Neural cell (in vitro differentiated cells): ENCODE data around the gene IQSEC2. TPM values are rescaled to one million over a fixed set of nuclear protein-coding genes. Genes with fewer than 3 reads are reported as not detected.

ENCODE experiments used
- H2AFZ ChIP-seq: fragments of 200-600, 300-800 bp; sonication (generic), shearing (Covaris generic); 2 replicates; pipeline ENCODE4 v1.6.0; 2014; ENCODE audit warnings: low read depth, mild to moderate bottlenecking, antibody characterized with exemption, low read length, moderate library complexity
- H3F3A ChIP-seq: fragments of 200-600 bp; shearing (Covaris generic); 2 replicates; pipeline ENCODE4 v1.6.1; 2016; ENCODE audit warnings: mild to moderate bottlenecking, moderate library complexity, mixed read lengths, antibody characterized with exemption, low read length; ENCODE audit not compliant: insufficient read depth, poor library complexity, severe bottlenecking
- H3K27ac ChIP-seq: fragments of 200-600, 300-800 bp; sonication (generic), shearing (Covaris generic); 2 replicates; pipeline ENCODE4 v1.5.1; 2014; ENCODE audit warnings: mild to moderate bottlenecking, low read length, moderate library complexity
- H3K27me3 ChIP-seq: fragments of 300-800, 200-600 bp; sonication (generic), shearing (Covaris generic); 2 replicates; pipeline ENCODE4 v1.6.0; 2014; ENCODE audit warnings: mild to moderate bottlenecking, low read depth, low read length, moderate library complexity; ENCODE audit not compliant: insufficient read depth
- H3K36me3 ChIP-seq: fragments of 300-800, 200-600 bp; sonication (generic), shearing (Covaris generic); 2 replicates; pipeline ENCODE4 v1.5.1; 2014; ENCODE audit warnings: mild to moderate bottlenecking, antibody characterized with exemption, low read length, moderate library complexity; ENCODE audit not compliant: insufficient read depth
- H3K4me2 ChIP-seq: fragments of 300-800, 200-600 bp; sonication (generic), shearing (Covaris generic); 2 replicates; pipeline ENCODE4 v1.6.0; 2014; ENCODE audit warnings: mild to moderate bottlenecking, low read length
- H3K4me3 ChIP-seq: fragments of 300-800, 200-600 bp; sonication (generic), shearing (Covaris generic); 2 replicates; pipeline ENCODE4 v1.5.1; 2014; ENCODE audit warnings: mild to moderate bottlenecking, low read length, moderate library complexity
- H3K79me2 ChIP-seq: fragments of 200-600 bp; shearing (Covaris generic); replicated peaks from 2 replicates; pipeline ENCODE4 v1.6.0; 2014; ENCODE audit warnings: mild to moderate bottlenecking, low read length, moderate library complexity; ENCODE audit not compliant: insufficient read depth
- H3K9ac ChIP-seq: fragments of 300-800, 200-600 bp; sonication (generic), shearing (Covaris generic); 2 replicates; pipeline ENCODE4 v1.6.1; 2016; ENCODE audit warnings: mild to moderate bottlenecking, low read length, mixed read lengths
- H3K9me2 ChIP-seq: fragments of 200-600 bp; shearing (Covaris generic); 2 replicates; pipeline ENCODE4 v1.6.1; 2016; ENCODE audit warnings: mild to moderate bottlenecking, low read length, mixed read lengths; ENCODE audit not compliant: insufficient read depth
- H3K9me3 ChIP-seq: fragments of 200-600, 300-800 bp; sonication (generic), shearing (Covaris generic); 2 replicates; pipeline ENCODE4 v1.6.1; 2016; ENCODE audit warnings: mild to moderate bottlenecking, mixed run types, low read length, moderate library complexity, mixed read lengths
- H4K20me1 ChIP-seq: fragments of 200-600 bp; shearing (Covaris generic); 2 replicates; pipeline ENCODE4 v1.6.1; 2016; ENCODE audit warnings: mild to moderate bottlenecking, mixed run types; ENCODE audit not compliant: insufficient read depth
- EP300 ChIP-seq: fragments of 450-650 bp; conservative IDR thresholded peaks from 2 replicates; pipeline ENCODE4 v1.6.1; 2014; ENCODE audit warnings: antibody characterized with exemption, mild to moderate bottlenecking, moderate library complexity; ENCODE audit not compliant: poor library complexity, severe bottlenecking
- EZH2 ChIP-seq: fragments of 200-600, 300-800 bp; shearing (Covaris generic), sonication (generic); IDR thresholded peaks from 2 replicates; pipeline ENCODE4 v1.6.1; 2014; ENCODE audit warnings: antibody characterized with exemption, low read length, borderline replicate concordance, mild to moderate bottlenecking; ENCODE audit not compliant: insufficient read depth, poor library complexity, severe bottlenecking
- MXI1 ChIP-seq: fragments of 450-650 bp; conservative IDR thresholded peaks from 2 replicates; pipeline ENCODE4 v1.6.1; 2014; ENCODE audit warnings: antibody characterized with exemption, mild to moderate bottlenecking; ENCODE audit not compliant: poor library complexity, severe bottlenecking
- POLR2AphosphoS5 ChIP-seq: IDR thresholded peaks from 2 replicates; pipeline ENCODE4 v1.6.1; 2012
- RAD21 ChIP-seq: fragments of 450-650 bp; conservative IDR thresholded peaks from 2 replicates; pipeline ENCODE4 v1.6.1; 2014; ENCODE audit warnings: antibody characterized with exemption, mild to moderate bottlenecking, moderate library complexity
- SMC3 ChIP-seq: fragments of 450-650 bp; conservative IDR thresholded peaks from 2 replicates; pipeline ENCODE4 v1.6.1; 2014; ENCODE audit warnings: antibody characterized with exemption, mild to moderate bottlenecking, moderate library complexity; ENCODE audit not compliant: poor library complexity
- TAF1 ChIP-seq: IDR thresholded peaks from 2 replicates; pipeline ENCODE4 v1.6.1; 2012; ENCODE audit warnings: low read depth
- polyA minus RNA-seq: library from RNA; depleted of rRNA, polyadenylated mRNA; stranded (reverse); fragments of >200 nt; gene quantifications from 2 replicates; pipeline ENCODE4 v1.2.3, GENCODE V29; 2014
- polyA plus RNA-seq: library from polyadenylated mRNA; depleted of rRNA; stranded (reverse); fragments of >200 nt; gene quantifications from 2 replicates; pipeline ENCODE4 v1.2.3, GENCODE V29; 2014
- TF ChIP-seq, protein P1 (sequence below): IDR thresholded peaks from 2 replicates; pipeline ENCODE4 v1.6.1; 2012; ENCODE audit warnings: borderline replicate concordance
- TF ChIP-seq, protein P2 (sequence below): fragments of 450-650 bp; IDR thresholded peaks from 2 replicates; pipeline ENCODE4 v1.5.1; 2014; ENCODE audit warnings: antibody characterized with exemption, mild to moderate bottlenecking, moderate library complexity; ENCODE audit not compliant: poor library complexity, severe bottlenecking

IQSEC2 gene
- polyA plus RNA-seq = 2.4 and 3.6 TPM in 2 replicates
- 4.4 and 7.1 TPM in 2 replicates for polyA minus RNA-seq

GRCh38 chrX:53281321-53281822 is at the start of gene IQSEC2:
TSS of gene IQSEC2 (minus strand) at chrX:53281584.
- no peaks in the 10 kb centered on the region for H3K9me2 ChIP-seq
- H3K9ac ChIP-seq = no peak within 1 kb of the TSS
- H3K4me3 ChIP-seq = no peak within 1 kb of the TSS
- no peak within 1 kb of the TSS for H3K27ac ChIP-seq
- no peak within 1 kb of the TSS for H2AFZ ChIP-seq
- no peaks in the 10 kb centered on the region for H4K20me1 ChIP-seq
- no peaks in the 10 kb centered on the region for H3K27me3 ChIP-seq
- no peaks in the 10 kb centered on the region for H3K9me3 ChIP-seq
- no peak within 1 kb of the TSS for H3K4me2 ChIP-seq
- no peaks in the 10 kb centered on the region for H3F3A ChIP-seq
- H3K79me2 ChIP-seq = no peaks in the 10 kb centered on the region
- TF ChIP-seq SMC3 (no peak), TAF1 (no peak), MXI1 (no peak), EP300 (no peak), POLR2AphosphoS5 (no peak), RAD21 (no peak), EZH2 (no peak)
- TF ChIP-seq, protein P1, sequence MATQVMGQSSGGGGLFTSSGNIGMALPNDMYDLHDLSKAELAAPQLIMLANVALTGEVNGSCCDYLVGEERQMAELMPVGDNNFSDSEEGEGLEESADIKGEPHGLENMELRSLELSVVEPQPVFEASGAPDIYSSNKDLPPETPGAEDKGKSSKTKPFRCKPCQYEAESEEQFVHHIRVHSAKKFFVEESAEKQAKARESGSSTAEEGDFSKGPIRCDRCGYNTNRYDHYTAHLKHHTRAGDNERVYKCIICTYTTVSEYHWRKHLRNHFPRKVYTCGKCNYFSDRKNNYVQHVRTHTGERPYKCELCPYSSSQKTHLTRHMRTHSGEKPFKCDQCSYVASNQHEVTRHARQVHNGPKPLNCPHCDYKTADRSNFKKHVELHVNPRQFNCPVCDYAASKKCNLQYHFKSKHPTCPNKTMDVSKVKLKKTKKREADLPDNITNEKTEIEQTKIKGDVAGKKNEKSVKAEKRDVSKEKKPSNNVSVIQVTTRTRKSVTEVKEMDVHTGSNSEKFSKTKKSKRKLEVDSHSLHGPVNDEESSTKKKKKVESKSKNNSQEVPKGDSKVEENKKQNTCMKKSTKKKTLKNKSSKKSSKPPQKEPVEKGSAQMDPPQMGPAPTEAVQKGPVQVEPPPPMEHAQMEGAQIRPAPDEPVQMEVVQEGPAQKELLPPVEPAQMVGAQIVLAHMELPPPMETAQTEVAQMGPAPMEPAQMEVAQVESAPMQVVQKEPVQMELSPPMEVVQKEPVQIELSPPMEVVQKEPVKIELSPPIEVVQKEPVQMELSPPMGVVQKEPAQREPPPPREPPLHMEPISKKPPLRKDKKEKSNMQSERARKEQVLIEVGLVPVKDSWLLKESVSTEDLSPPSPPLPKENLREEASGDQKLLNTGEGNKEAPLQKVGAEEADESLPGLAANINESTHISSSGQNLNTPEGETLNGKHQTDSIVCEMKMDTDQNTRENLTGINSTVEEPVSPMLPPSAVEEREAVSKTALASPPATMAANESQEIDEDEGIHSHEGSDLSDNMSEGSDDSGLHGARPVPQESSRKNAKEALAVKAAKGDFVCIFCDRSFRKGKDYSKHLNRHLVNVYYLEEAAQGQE = no peak
- TF ChIP-seq, protein P2, sequence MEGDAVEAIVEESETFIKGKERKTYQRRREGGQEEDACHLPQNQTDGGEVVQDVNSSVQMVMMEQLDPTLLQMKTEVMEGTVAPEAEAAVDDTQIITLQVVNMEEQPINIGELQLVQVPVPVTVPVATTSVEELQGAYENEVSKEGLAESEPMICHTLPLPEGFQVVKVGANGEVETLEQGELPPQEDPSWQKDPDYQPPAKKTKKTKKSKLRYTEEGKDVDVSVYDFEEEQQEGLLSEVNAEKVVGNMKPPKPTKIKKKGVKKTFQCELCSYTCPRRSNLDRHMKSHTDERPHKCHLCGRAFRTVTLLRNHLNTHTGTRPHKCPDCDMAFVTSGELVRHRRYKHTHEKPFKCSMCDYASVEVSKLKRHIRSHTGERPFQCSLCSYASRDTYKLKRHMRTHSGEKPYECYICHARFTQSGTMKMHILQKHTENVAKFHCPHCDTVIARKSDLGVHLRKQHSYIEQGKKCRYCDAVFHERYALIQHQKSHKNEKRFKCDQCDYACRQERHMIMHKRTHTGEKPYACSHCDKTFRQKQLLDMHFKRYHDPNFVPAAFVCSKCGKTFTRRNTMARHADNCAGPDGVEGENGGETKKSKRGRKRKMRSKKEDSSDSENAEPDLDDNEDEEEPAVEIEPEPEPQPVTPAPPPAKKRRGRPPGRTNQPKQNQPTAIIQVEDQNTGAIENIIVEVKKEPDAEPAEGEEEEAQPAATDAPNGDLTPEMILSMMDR = no peak
- H3K36me3 ChIP-seq = no peaks in the 10 kb centered on the region

DNA sequence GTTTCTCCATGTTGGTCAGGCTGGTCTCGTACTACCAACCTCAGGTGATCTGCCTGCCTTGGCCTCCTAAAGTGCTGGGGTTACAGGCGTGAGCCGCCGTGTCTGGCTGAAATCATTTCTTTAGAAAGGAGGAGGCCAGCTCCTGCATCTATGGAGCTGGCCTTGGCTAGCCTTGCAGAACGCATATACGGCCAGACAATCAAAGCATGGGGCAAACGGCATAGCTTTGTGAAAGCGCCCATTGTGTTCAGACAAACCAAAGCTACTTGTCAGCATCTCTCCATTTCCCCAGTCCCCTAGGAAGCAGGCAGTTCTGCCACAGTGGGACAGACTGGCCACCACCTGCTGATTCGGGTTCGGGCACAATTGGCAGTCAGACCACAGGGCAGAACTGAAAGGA is 48.9 kb upstream of the IQSEC2 start:
- no peak for TF ChIP-seq TAF1
- no peak for TF ChIP-seq MXI1
- TF ChIP-seq, protein P2 = no peak
- no peak for TF ChIP-seq POLR2AphosphoS5
- no peak for TF ChIP-seq EP300
- no peak for TF ChIP-seq EZH2
- TF ChIP-seq SMC3 = no peak
- no peak for TF ChIP-seq RAD21
- TF ChIP-seq, protein P1 = no peak
- no peak overlapping the region for H3K4me3 ChIP-seq

More for the DNA sequence above, 48.9 kb upstream of the IQSEC2 start:
- no peak overlapping the region for H3K27ac ChIP-seq
- no peaks in the 10 kb centered on the region for H3K36me3 ChIP-seq
- no peak overlapping the region for H2AFZ ChIP-seq
- no peak overlapping the region for H3K4me2 ChIP-seq
- no peaks in the 10 kb centered on the region for H3K79me2 ChIP-seq
- no peaks in the 10 kb centered on the region for H3K9me2 ChIP-seq
- H3K27me3 ChIP-seq = no peaks in the 10 kb centered on the region
- no peaks in the 10 kb centered on the region for H3F3A ChIP-seq
- no peaks in the 10 kb centered on the region for H4K20me1 ChIP-seq
- H3K9me3 ChIP-seq = no peaks in the 10 kb centered on the region
- H3K9ac ChIP-seq = no peak overlapping the region
